K562 (cell line): ENCODE results near the gene TMEM108. TPM values are rescaled to one million over a fixed set of nuclear protein-coding genes. Genes with fewer than 3 reads are reported as not detected.

Experiments used
- ATAC-seq: fragments of 200-7000 bp; cut with Tn5 transposase; 3 replicates; pipeline ENCODE4 v1.9.1; 2020; ENCODE audit warnings: moderate library complexity
- BruUV-seq: library from RNA; stranded (reverse); fragments of 400-500 nt; replicated peaks from 2 replicates; lab custom pipeline; 2021; lab: Mats Ljungman, UMichigan
- CTCF ChIA-PET: fragments of 300-600 bp; formaldehyde crosslinking; extraction: SDS; loops from one replicate; lab custom pipeline; 2021; ENCODE audit warnings: low intra/inter-chr PET ratio; lab: Yijun Ruan, JAX
- POLR2A ChIA-PET: fragments of 300-600, 350-650 bp; sonication (Branson Sonifier 250); formaldehyde crosslinking; extraction: SDS; loops from one replicate; lab custom pipeline; 2021; ENCODE audit warnings: antibody characterized with exemption, inconsistent platforms; lab: Yijun Ruan, JAX
- DNase-seq, 4 experiments: peaks; one replicate each; pipeline versions ENCODE4 v3.0.0 to v3.0.0-alpha.2; 2011 to 2018; ENCODE audit warnings: low spot score in 3 of 4, mixed read lengths in 3 of 4; ENCODE audit errors: extremely low read depth in 1 of 4
- FAIRE-seq: peaks from 2 replicates; lab custom pipeline; 2011; peaks lifted over from hg19 to GRCh38; lab: Jason Lieb, UNC
- H2AFZ ChIP-seq: 2 replicates; pipeline ENCODE4 v1.6.0; 2011; ENCODE audit warnings: low read depth, low read length, control low read depth, inconsistent platforms
- H3K27ac ChIP-seq: fragments of 200-600 bp; 3 replicates; pipeline ENCODE4 v1.8.0; 2011; ENCODE audit warnings: low read depth, mild to moderate bottlenecking, control low read depth, inconsistent platforms, low read length, moderate library complexity, mixed read lengths; ENCODE audit errors: extremely low read depth
- H3K27me3 ChIP-seq, 2 experiments: fragments of 300-600 bp in 1 of 2; 2 replicates in 1 of 2; 3 replicates in 1 of 2; pipeline versions ENCODE4 v1.6.0 to v1.8.0; 2011; ENCODE audit warnings: inconsistent platforms in 2 of 2, low read length in 2 of 2, mild to moderate bottlenecking in 1 of 2, mixed read lengths in 1 of 2, moderate library complexity in 1 of 2; ENCODE audit not compliant: control insufficient read depth in 2 of 2, insufficient read depth in 2 of 2
- H3K36me3 ChIP-seq: fragments of 300-600 bp; 3 replicates; pipeline ENCODE4 v1.8.0; 2011; ENCODE audit warnings: mild to moderate bottlenecking, low read length, inconsistent platforms; ENCODE audit not compliant: control insufficient read depth, insufficient read depth
- H3K4me1 ChIP-seq, 2 experiments: fragments of 200-600 bp in 1 of 2; replicated peaks in 1 of 2; 2 replicates in 1 of 2; 3 replicates in 1 of 2; pipeline versions ENCODE4 v1.5.1 to v1.8.0; 2011; ENCODE audit warnings: inconsistent platforms in 2 of 2, low read length in 2 of 2, mild to moderate bottlenecking in 1 of 2, mixed read lengths in 1 of 2, moderate library complexity in 1 of 2; ENCODE audit not compliant: control insufficient read depth in 2 of 2, insufficient read depth in 2 of 2
- H3K4me2 ChIP-seq: 2 replicates; pipeline ENCODE4 v1.6.1; 2011; ENCODE audit warnings: low read length, control low read depth, inconsistent platforms, mixed read lengths; ENCODE audit not compliant: insufficient read depth
- H3K4me3 ChIP-seq: fragments of 200-600 bp; sonication (generic), shearing (Covaris generic); 2 replicates; pipeline ENCODE4 v1.5.1; 2016; ENCODE audit warnings: control low read depth, inconsistent platforms
- H3K79me2 ChIP-seq: fragments of 200-600 bp; 3 replicates; pipeline ENCODE4 v1.8.0; 2011; ENCODE audit warnings: low read length, inconsistent platforms; ENCODE audit not compliant: control insufficient read depth, insufficient read depth
- H3K9ac ChIP-seq, 2 experiments: 2 replicates each; pipeline versions ENCODE4 v1.6.0 to v1.6.1; 2011; ENCODE audit warnings: low read depth in 2 of 2, low read length in 2 of 2, control low read depth in 1 of 2, inconsistent platforms in 1 of 2, mild to moderate bottlenecking in 1 of 2, mixed read lengths in 1 of 2; ENCODE audit not compliant: insufficient read depth in 1 of 2
- H3K9me1 ChIP-seq: one replicate; pipeline ENCODE4 v1.6.0; 2011; ENCODE audit warnings: inconsistent platforms, mild to moderate bottlenecking, low read length, moderate library complexity; ENCODE audit not compliant: control insufficient read depth, insufficient read depth
- H3K9me3 ChIP-seq: replicated peaks from 2 replicates; pipeline ENCODE4 v1.5.1; 2011; ENCODE audit warnings: low read depth, low read length, inconsistent platforms; ENCODE audit not compliant: control insufficient read depth, insufficient read depth
- H4K20me1 ChIP-seq: replicated peaks from 2 replicates; pipeline ENCODE4 v1.6.1; 2011; ENCODE audit warnings: low read length, inconsistent platforms, mixed read lengths; ENCODE audit not compliant: control insufficient read depth, insufficient read depth
- CREBBP ChIP-seq: IDR thresholded peaks from one replicate; pipeline ENCODE4 v1.6.1; 2012; ENCODE audit warnings: low read depth, mild to moderate bottlenecking, control low read depth, inconsistent platforms, low read length
- ETS2 ChIP-seq: IDR thresholded peaks from 2 replicates; pipeline ENCODE4 v1.6.1; 2016; ENCODE audit warnings: borderline replicate concordance, missing genetic modification characterization, mild to moderate bottlenecking, moderate library complexity, missing compliant biosample characterization; ENCODE audit not compliant: poor library complexity, severe bottlenecking
- KDM4B ChIP-seq, 2 experiments: fragments of 450-650 bp in 1 of 2; sonication (generic) in 1 of 2; IDR thresholded peaks; 2 replicates each; pipeline ENCODE4 v1.6.1; 2016 to 2017; ENCODE audit warnings: borderline replicate concordance in 2 of 2, antibody characterized with exemption in 1 of 2, low read depth in 1 of 2, mild to moderate bottlenecking in 1 of 2
- MYBL2 ChIP-seq, 2 experiments: fragments of 450-650 bp in 1 of 2; sonication (generic) in 1 of 2; formaldehyde crosslinking in 1 of 2; IDR thresholded peaks; 2 replicates each; pipeline versions ENCODE4 v1.6.1 to v1.8.1; 2017 to 2022; ENCODE audit warnings: borderline replicate concordance in 1 of 2, inconsistent platforms in 1 of 2, low read depth in 1 of 2, mild to moderate bottlenecking in 1 of 2, missing genetic modification reagents in 1 of 2, moderate library complexity in 1 of 2
- SPI1 ChIP-seq: IDR thresholded peaks from 2 replicates; pipeline ENCODE4 v1.6.1; 2011; ENCODE audit warnings: low read depth, low read length, control low read depth, borderline replicate concordance
- WGBS: fragments of 100-300 bp; shearing (Covaris generic); methylation state at CpG from one replicate; pipeline ENCODE4 v1.1.6; 2016; ENCODE audit warnings: low coverage, mixed read lengths; ENCODE audit not compliant: insufficient coverage; ENCODE audit errors: missing lambda C conversion rate; 5-methylcytosine and 5-hydroxymethylcytosine counted together
- in situ Hi-C: fragments of 300-500 bp; cut with MboI; formaldehyde crosslinking; loops from 4 replicates; pipeline ENCODE4 v1.15.0; 2018; ENCODE audit warnings: inconsistent platforms, mixed read lengths
- intact Hi-C: fragments of 100-400 bp; cut with micrococcal nuclease; formaldehyde crosslinking; loops from 2 replicates; pipeline ENCODE4 v1.14.2; 2022
- polyA plus RNA-seq, 8 experiments: library from polyadenylated mRNA; depleted of rRNA in 4 of 8; stranded (reverse) in 5 of 8; unstranded in 3 of 8; fragments of >200 nt; fragmentation: Nextera tagmentation in 2 of 8; fragmentation: Illumina TruSeq in 1 of 8; extraction: Ambion mirVana in 2 of 8; extraction: Trizol in 1 of 8; gene quantifications; 2 replicates each; pipeline versions ENCODE4 v1.2.1 to v1.2.3, GENCODE V29; 2011 to 2014; ENCODE audit warnings: inconsistent platforms in 1 of 8, missing spikeins in 1 of 8
- total RNA-seq, 7 experiments: library from RNA; depleted of rRNA in 6 of 7; stranded (reverse); fragments of >200 nt in 6 of 7; fragmentation: Illumina TruSeq in 2 of 7; extraction: Trizol in 2 of 7; gene quantifications; 2 replicates each; pipeline versions ENCODE4 v1.2.1 to v1.2.3, GENCODE V29; 2011 to 2021; ENCODE audit warnings: low replicate concordance in 1 of 7
- TF ChIP-seq, protein P1 (sequence below): IDR thresholded peaks from 2 replicates; pipeline ENCODE4 v1.6.1; 2011; ENCODE audit not compliant: insufficient read length; ENCODE audit errors: extremely low read depth
- TF ChIP-seq, protein P2 (sequence below): sonication (generic); formaldehyde crosslinking; IDR thresholded peaks from 2 replicates; pipeline ENCODE4 v1.8.0; 2022; ENCODE audit warnings: mild to moderate bottlenecking, missing genetic modification reagents

The TMEM108 gene
- total and polyA plus RNA-seq, 9 of the 15 experiments (the other 6 are each of a cell fraction or from before 2014, with no cell fraction given) = 0.65 to 11.1 (median 3.4) TPM

DNA sequence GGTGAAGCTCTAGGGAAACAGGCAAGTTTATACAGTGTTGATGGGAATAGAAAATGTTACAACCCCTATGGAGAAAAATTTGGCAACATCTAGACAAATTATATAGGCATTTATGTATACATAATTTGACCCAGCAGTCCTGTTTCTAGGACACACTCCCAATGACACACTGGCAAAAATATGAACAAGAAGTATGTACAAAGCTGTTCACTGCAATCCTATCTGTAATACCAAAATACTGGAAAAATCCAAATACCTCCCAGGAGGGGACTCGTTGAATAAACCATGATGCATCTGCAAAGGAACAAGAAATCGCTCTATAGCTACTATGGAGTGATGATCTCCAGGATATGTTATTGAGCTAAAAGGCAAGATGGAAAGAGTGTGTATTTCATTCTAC lies 370.2 kb downstream of the TMEM108 start:
- Histone ChIP-seq H3K4me1 (peaks cover 0 to 3% of the 10 kb centered on the region in 2 experiments; a peak in 1 of 5 replicates), H3K9me1 (no peaks in the 10 kb centered on the region), H4K20me1 (no peaks in the 10 kb centered on the region), H3K79me2 (no peaks in the 10 kb centered on the region), H3K36me3 (no peaks in the 10 kb centered on the region), H3K9me3 (no peaks in the 10 kb centered on the region), H3K4me3 (no peak overlapping the region), H2AFZ (no peak overlapping the region), H3K9ac (no peak overlapping the region), H3K27ac (no peak overlapping the region), H3K27me3 (peaks cover 2 to 15% of the 10 kb centered on the region in 2 experiments; a peak in 3 of 5 replicates), H3K4me2 (no peak overlapping the region)
- TF ChIP-seq MYBL2 (IDR thresholded peaks at IDR 0.05; ENCODE audit: low read depth) (no peak), MYBL2 (CRISPR knock-in tag; IDR thresholded peaks at IDR 0.05; ENCODE audit: borderline replicate concordance) (no peak), SPI1 (no peak), CREBBP (no peak), KDM4B (IDR thresholded peaks at IDR 0.05; ENCODE audit: borderline replicate concordance in 2 of 2, low read depth in 1 of 2) (no peak), ETS2 (no peak)
- TF ChIP-seq, protein P1, sequence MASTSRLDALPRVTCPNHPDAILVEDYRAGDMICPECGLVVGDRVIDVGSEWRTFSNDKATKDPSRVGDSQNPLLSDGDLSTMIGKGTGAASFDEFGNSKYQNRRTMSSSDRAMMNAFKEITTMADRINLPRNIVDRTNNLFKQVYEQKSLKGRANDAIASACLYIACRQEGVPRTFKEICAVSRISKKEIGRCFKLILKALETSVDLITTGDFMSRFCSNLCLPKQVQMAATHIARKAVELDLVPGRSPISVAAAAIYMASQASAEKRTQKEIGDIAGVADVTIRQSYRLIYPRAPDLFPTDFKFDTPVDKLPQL = no peak
- TF ChIP-seq, protein P2, sequence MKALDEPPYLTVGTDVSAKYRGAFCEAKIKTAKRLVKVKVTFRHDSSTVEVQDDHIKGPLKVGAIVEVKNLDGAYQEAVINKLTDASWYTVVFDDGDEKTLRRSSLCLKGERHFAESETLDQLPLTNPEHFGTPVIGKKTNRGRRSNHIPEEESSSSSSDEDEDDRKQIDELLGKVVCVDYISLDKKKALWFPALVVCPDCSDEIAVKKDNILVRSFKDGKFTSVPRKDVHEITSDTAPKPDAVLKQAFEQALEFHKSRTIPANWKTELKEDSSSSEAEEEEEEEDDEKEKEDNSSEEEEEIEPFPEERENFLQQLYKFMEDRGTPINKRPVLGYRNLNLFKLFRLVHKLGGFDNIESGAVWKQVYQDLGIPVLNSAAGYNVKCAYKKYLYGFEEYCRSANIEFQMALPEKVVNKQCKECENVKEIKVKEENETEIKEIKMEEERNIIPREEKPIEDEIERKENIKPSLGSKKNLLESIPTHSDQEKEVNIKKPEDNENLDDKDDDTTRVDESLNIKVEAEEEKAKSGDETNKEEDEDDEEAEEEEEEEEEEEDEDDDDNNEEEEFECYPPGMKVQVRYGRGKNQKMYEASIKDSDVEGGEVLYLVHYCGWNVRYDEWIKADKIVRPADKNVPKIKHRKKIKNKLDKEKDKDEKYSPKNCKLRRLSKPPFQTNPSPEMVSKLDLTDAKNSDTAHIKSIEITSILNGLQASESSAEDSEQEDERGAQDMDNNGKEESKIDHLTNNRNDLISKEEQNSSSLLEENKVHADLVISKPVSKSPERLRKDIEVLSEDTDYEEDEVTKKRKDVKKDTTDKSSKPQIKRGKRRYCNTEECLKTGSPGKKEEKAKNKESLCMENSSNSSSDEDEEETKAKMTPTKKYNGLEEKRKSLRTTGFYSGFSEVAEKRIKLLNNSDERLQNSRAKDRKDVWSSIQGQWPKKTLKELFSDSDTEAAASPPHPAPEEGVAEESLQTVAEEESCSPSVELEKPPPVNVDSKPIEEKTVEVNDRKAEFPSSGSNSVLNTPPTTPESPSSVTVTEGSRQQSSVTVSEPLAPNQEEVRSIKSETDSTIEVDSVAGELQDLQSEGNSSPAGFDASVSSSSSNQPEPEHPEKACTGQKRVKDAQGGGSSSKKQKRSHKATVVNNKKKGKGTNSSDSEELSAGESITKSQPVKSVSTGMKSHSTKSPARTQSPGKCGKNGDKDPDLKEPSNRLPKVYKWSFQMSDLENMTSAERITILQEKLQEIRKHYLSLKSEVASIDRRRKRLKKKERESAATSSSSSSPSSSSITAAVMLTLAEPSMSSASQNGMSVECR (CRISPR knock-in tag) = no peak
- intact Hi-C loops = no loop called here
- ATAC-seq (no peak), DNase-seq (no peak), FAIRE-seq (no peak)
- 0% methylated on average over 2 of the region's 2 CpGs for WGBS
- BruUV-seq = no TSS peak
- ChIA-PET POLR2A (no interaction called here), CTCF (no interaction called here)
- in situ Hi-C loops = no loop called here
